Tibial nerve (tissue), 4 donors: ENCODE results near the gene PTCH1.

ENCODE experiments used
- EP300 ChIP-seq, 2 donors: sonication (generic); formaldehyde crosslinking; IDR thresholded peaks; one replicate each; pipeline ENCODE4 v1.6.1; 2017; ENCODE audit warnings: antibody characterized with exemption in 2 of 2, mild to moderate bottlenecking in 1 of 2
- POLR2A ChIP-seq, 2 donors: fragments of 450-650 bp; IDR thresholded peaks; one replicate each; pipeline ENCODE4 v1.6.1; 2017; ENCODE audit warnings: antibody characterized with exemption in 2 of 2, mild to moderate bottlenecking in 2 of 2, moderate library complexity in 2 of 2
- TF ChIP-seq, protein P1 (sequence below), 5 experiments: fragments of 200-600 bp in 3 of 5; fragments of 450-650 bp in 2 of 5; sonication (generic) in 3 of 5; IDR thresholded peaks; one replicate each; pipeline ENCODE4 v1.5.1; 2016 to 2019; ENCODE audit warnings: antibody characterized with exemption in 5 of 5, mild to moderate bottlenecking in 3 of 5, moderate library complexity in 2 of 5

DNA sequence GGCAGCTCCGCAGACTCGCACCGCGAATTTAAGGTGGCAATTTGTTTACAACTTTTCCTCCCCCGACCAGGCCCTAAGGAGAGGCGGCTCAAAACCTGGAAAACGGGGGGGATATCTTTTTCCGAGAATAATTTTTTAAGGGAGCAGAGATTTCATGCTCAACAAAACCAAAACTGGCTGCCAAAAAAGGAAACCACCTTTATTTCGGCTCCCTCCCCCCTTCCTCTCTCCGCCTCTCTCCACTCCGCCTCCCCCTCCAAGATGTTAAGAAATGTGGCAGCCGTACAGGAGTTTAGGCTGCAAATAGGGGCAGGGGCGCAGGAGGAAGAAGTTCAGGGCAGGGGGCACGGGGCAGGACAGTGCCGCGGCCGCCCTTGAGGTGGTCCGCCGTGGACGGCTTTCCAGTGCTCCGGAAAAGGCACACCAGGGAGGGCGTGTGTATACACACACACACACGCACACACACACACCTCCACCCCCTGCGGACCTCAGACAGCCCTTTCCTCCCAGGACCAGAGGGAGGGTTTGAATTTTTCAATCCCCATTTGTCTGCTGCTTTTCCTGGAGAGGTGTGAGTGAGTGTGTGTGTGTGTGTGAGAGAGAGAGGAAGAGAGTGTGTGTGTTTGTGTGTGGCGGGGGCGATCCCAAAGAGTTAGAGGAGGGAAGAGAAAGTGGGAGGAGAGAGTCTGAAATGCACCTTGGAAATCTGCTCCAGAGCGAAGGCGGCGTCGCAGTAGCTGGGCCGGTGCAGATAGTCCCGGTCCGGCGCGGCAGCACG is 9.1 kb downstream of the PTCH1 start:
- TF ChIP-seq, protein P1, sequence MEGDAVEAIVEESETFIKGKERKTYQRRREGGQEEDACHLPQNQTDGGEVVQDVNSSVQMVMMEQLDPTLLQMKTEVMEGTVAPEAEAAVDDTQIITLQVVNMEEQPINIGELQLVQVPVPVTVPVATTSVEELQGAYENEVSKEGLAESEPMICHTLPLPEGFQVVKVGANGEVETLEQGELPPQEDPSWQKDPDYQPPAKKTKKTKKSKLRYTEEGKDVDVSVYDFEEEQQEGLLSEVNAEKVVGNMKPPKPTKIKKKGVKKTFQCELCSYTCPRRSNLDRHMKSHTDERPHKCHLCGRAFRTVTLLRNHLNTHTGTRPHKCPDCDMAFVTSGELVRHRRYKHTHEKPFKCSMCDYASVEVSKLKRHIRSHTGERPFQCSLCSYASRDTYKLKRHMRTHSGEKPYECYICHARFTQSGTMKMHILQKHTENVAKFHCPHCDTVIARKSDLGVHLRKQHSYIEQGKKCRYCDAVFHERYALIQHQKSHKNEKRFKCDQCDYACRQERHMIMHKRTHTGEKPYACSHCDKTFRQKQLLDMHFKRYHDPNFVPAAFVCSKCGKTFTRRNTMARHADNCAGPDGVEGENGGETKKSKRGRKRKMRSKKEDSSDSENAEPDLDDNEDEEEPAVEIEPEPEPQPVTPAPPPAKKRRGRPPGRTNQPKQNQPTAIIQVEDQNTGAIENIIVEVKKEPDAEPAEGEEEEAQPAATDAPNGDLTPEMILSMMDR (IDR thresholded peaks at IDR 0.05): no peak
- TF ChIP-seq POLR2A (IDR thresholded peaks at IDR 0.05) (no peak), EP300 (IDR thresholded peaks at IDR 0.05) (peak in 1 of 2 donors; percentile 75)
